ENCODE data around the gene FHIT. TPM values are rescaled to one million over a fixed set of nuclear protein-coding genes. Genes with fewer than 3 reads are reported as not detected.

The FHIT gene
- polyA plus RNA-seq, 1 of the 3 experiments (the other 2 are of a cell fraction) = 0.41 TPM

GRCh38 chr3:59879031-59879581 is 1372.1 kb downstream of the FHIT start:
- Histone ChIP-seq H3K36me3 (replicated peaks in 1 of 2; ENCODE audit: control insufficient read depth in 1 of 2, insufficient read depth in 2 of 2, low read length in 1 of 2) (no peaks in the 10 kb centered on the region), H3K27me3 (ENCODE audit: insufficient read depth) (no peaks in the 10 kb centered on the region), H3F3A (replicated peaks; ENCODE audit: insufficient read depth) (no peaks in the 10 kb centered on the region), H3K79me2 (ENCODE audit: insufficient read depth) (no peaks in the 10 kb centered on the region), H3K9me2 (no peaks in the 10 kb centered on the region), H3K27ac (ENCODE audit: low read depth in 2 of 2, low read length in 1 of 2) (no peak overlapping the region), H3K4me1 (ENCODE audit: control insufficient read depth in 1 of 2, insufficient read depth in 2 of 2, low read depth in 1 of 2, low read length in 1 of 2) (peaks cover 0 to 2% of the 10 kb centered on the region in 2 experiments; a peak in 1 of 4 replicates), H3K9ac (no peak overlapping the region), H3K9me3 (no peaks in the 10 kb centered on the region), H3K4me3 (ENCODE audit: low read depth in 2 of 2, low read length in 1 of 2) (no peak overlapping the region), H2AFZ (ENCODE audit: low read depth) (no peak overlapping the region), H3K4me2 (no peak overlapping the region), H4K20me1 (ENCODE audit: insufficient read depth) (no peaks in the 10 kb centered on the region)
- no peak for DNase-seq
- ChIA-PET POLR2A (no interaction called here), CTCF (interaction anchor here (1.2 to 1.3 kb wide), 2 partner anchors 20 to 21 kb away, joined by 3 to 5 read pairs; no protein-coding TSS in a partner anchor)
- TF ChIP-seq PBX3 (IDR thresholded peaks at IDR 0.05) (no peak), MXI1 (IDR thresholded peaks at IDR 0.05; ENCODE audit: low read depth, low read length) (no peak), MAX (IDR thresholded peaks at IDR 0.05; ENCODE audit: low read depth) (no peak), ELF1 (IDR thresholded peaks at IDR 0.05) (no peak), GABPA (IDR thresholded peaks at IDR 0.05; ENCODE audit: low read depth) (no peak), TEAD4 (IDR thresholded peaks at IDR 0.05; ENCODE audit: borderline replicate concordance, insufficient read depth) (no peak), RFX5 (IDR thresholded peaks at IDR 0.05; ENCODE audit: low read length) (no peak), FOXJ3 (CRISPR knock-in tag; IDR thresholded peaks at IDR 0.05) (no peak), FOXM1 (IDR thresholded peaks at IDR 0.05; ENCODE audit: low read depth) (no peak), ZBTB33 (IDR thresholded peaks at IDR 0.05; ENCODE audit: borderline replicate concordance, low read depth) (no peak), MEF2A (IDR thresholded peaks at IDR 0.05; ENCODE audit: borderline replicate concordance, low read depth) (no peak), SIN3A (IDR thresholded peaks at IDR 0.05; ENCODE audit: borderline replicate concordance, low read depth, low read length) (no peak), USF2 (IDR thresholded peaks at IDR 0.05; ENCODE audit: borderline replicate concordance, low read depth, low read length) (no peak), EZH2phosphoT487 (IDR thresholded peaks at IDR 0.05; ENCODE audit: borderline replicate concordance, low read depth) (no peak), CTCF (IDR thresholded peaks at IDR 0.05) (no peak), YY1 (IDR thresholded peaks at IDR 0.05; ENCODE audit: low read depth) (no peak), RXRA (IDR thresholded peaks at IDR 0.05; ENCODE audit: borderline replicate concordance, low read depth) (no peak)
- 5% methylated on average over 2 of the region's 2 CpGs for WGBS (ENCODE audit: low lambda C conversion rate)
